ENCODE results near the gene AFG3L2.

AFG3L2 gene

GRCh38 chr18:12310762-12311161 lies 66.3 kb downstream of the AFG3L2 start:
- DNase-seq (ENCODE audit: extremely low spot score): no peak
- POLR2A ChIA-PET: interaction anchor here (0.6 kb wide), 1 partner anchor 724 kb away, joined by 5 read pairs; no protein-coding TSS in a partner anchor
- TF ChIP-seq CTCF (IDR thresholded peaks at IDR 0.05; ENCODE audit: control extremely low read depth, extremely low read depth, low read depth, missing control alignments): no peak
- CTCF ChIA-PET: interaction anchor here (0.9 to 4.9 kb wide), 3 partner anchors 9 to 17 kb away, joined by 3 to 26 read pairs (median 3); no protein-coding TSS in a partner anchor

- POLR2A ChIA-PET: interaction anchor here (0.7 to 0.9 kb wide), 2 partner anchors 8 to 328 kb away, joined by 3 to 4 read pairs; partner anchors contain the start of gene IMPA2
- CTCF ChIA-PET: interaction anchor here (1.4 to 4.9 kb wide), 2 partner anchors 8 to 18 kb away, joined by 5 to 26 read pairs; no protein-coding TSS in a partner anchor
- no peak for DNase-seq (ENCODE audit: extremely low spot score)
- TF ChIP-seq CTCF (IDR thresholded peaks at IDR 0.05; ENCODE audit: control extremely low read depth, extremely low read depth, low read depth, missing control alignments): no peak
Measured at GRCh38 chr18:12309683-12310198, 67.3 kb downstream of the AFG3L2 start.

- CTCF ChIA-PET: interaction anchor here (1.0 to 4.9 kb wide), 3 partner anchors 9 to 36 kb away, joined by 3 to 26 read pairs (median 5); no protein-coding TSS in a partner anchor
- POLR2A ChIA-PET: interaction anchor here (0.9 kb wide), 2 partner anchors 9 to 20 kb away, joined by 3 to 7 read pairs; no protein-coding TSS in a partner anchor
- TF ChIP-seq CTCF (IDR thresholded peaks at IDR 0.05; ENCODE audit: control extremely low read depth, extremely low read depth, low read depth, missing control alignments): no peak
- peak; percentile 82 for DNase-seq (ENCODE audit: extremely low spot score)
Measured at GRCh38 chr18:12308386-12309100, 68.5 kb downstream of the AFG3L2 start.

GRCh38 chr18:12307701-12308385 lies 69.2 kb downstream of the AFG3L2 start, which contains the start of gene TUBB6:
Gene TUBB6, plus strand, starts transcription at chr18:12308241. Its CDS starts 52 bp downstream, at chr18:12308293.
- CTCF ChIA-PET: interaction anchor here (1.0 to 4.9 kb wide), 2 partner anchors 9 to 20 kb away, joined by 3 to 26 read pairs; no protein-coding TSS in a partner anchor
- no peak for TF ChIP-seq CTCF (IDR thresholded peaks at IDR 0.05; ENCODE audit: control extremely low read depth, extremely low read depth, low read depth, missing control alignments)
- POLR2A ChIA-PET: interaction anchor here (1.2 kb wide), 1 partner anchor 69 kb away, joined by 4 read pairs; the partner anchor contains the start of gene AFG3L2
- peak; percentile 91 for DNase-seq (ENCODE audit: extremely low spot score)

GRCh38 chr18:12306752-12307700 lies 70.0 kb downstream of the AFG3L2 start:
- POLR2A ChIA-PET: interaction anchor here (1.2 kb wide), 1 partner anchor 70 kb away, joined by 4 read pairs; the partner anchor contains the start of gene AFG3L2
- peak; percentile 37 for DNase-seq (ENCODE audit: extremely low spot score)
- TF ChIP-seq CTCF (IDR thresholded peaks at IDR 0.05; ENCODE audit: control extremely low read depth, extremely low read depth, low read depth, missing control alignments): peak; percentile 22
- CTCF ChIA-PET: interaction anchor here (1.0 to 4.9 kb wide), 2 partner anchors 9 to 21 kb away, joined by 3 to 26 read pairs; no protein-coding TSS in a partner anchor

Data from GM10248 (cell line).